SIG-M5 treated with dmso at 0.1 percent for 504 hours (cell line): ENCODE measurements around the gene SH3RF2.
"Not testable (repeated sequence)": the region's sequence is repeated elsewhere in the genome, so short reads cannot be mapped to it uniquely, and the experiment has no call there.

Experiments used
- DNase-seq: peaks from one replicate; lab custom pipeline; 2025; ENCODE audit not compliant: unreplicated experiment; lab: John Stamatoyannopoulos, UW

The SH3RF2 gene

DNA sequence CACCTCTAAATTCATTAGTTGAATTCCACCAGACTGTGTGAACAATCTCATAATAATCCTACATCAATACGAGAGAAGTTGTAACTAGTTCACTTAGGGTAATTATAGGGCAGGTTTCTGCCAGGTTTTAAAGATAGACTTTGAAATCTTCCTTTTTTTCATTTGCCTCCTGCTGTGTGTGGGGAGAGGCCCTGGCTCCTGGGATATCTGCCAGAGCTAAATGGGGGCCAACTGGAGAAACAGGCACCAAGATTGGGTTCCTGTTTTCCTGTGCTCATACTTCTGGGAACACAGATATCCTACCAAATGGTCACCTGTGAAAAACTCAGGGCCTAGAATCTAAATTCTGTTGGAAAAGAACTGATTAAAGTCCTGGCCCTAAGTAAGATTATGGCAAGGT, 42.3 kb downstream of the SH3RF2 start:
- DNase-seq = no peak

DNA sequence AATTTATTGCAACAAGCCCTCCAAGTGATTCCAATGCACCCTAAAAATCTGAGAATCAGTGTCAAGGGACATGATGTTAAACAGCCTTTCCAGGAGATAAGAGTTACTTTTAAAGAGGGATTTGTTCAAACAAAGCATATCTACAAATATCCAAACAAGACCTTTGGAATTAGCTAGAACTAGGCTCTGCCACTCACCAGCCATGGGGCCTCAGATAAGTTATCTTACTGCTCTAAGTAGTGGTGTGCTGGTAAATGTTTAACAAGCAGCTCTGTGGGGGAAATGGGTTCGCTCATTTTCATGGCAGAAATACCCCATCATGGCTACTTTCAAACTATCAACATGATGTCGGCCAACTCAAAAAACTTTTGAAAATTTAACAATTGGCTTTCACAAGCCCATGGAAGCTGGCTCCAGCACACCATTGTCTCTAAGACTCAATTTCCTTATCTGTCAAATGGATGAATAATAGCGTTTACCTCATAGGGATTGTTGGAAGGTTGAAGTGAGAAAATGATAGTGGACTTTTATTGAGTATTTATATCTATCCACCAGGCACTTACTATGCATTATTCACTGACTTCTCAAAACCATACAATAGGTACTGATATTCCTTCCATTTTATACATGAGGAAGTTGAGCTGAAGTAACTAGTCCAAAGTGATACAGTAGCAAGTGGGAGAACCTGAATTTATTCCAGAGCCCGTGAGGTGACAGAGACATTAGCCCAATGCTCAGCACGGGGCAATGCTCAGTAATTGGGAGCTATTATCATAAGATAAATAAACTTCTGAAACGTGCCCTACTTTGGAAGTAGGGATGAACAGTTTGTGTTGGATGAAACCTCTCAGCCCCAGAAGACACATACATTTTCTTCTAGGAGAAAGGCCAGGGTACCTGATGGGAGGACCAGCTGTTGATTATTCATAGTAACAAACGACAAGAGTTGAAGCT, 43.2 kb downstream of the SH3RF2 start:
- DNase-seq = no peak

- no peak for DNase-seq
These were observed 43.9 kb downstream of the SH3RF2 start for GRCh38 chr5:145980259-145980658.

- no peak for DNase-seq
These were observed 44.3 kb downstream of the SH3RF2 start for GRCh38 chr5:145980718-145981117.

DNA sequence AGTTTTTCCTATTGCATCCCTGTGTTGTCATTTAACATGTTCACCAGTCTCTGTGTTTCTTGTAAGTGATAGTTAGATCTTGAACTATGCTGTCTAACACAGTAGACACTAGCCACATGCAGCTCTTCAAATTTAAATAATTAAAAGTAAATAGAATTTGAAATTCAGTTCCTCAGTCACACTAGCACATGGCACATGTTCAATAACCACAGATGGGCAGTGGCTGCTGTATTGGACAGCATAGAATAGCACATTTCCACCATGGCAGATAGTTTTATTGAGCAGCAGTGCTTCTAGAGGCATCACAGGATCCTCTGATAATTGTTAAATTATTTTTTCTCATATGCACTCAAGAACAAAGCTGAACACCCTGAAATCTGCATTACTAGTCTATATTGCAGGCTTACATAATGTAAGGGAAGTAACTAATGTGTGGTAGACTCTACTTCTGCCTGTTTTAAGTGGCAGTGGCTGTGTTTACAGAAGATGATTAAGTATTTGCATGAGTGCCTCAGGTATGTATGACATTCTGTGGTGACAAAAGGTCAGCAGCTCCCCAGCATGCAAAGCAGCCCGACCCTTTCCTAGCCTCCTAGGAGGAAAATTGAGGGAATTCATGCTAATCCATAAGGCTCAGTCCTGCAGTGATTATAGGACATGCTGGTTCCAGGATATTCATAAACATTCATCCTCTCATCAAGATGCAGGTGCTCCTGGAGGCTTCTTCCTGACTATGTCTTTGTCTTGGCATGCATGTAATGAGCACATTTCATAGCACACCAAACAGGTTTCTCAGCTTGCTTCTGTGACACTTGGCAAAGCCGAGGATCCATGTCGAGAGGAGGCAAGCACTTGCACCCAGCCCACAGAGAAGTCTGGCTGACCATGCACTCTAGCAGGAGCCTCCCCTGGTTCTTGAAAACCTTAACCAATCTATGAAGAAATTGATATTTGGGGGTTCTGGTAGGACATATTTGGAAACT, 45.5 kb downstream of the SH3RF2 start:
- peak; percentile 69 for DNase-seq

GRCh38 chr5:145982572-145983318, 46.4 kb downstream of the SH3RF2 start:
- DNase-seq = no peak

DNA sequence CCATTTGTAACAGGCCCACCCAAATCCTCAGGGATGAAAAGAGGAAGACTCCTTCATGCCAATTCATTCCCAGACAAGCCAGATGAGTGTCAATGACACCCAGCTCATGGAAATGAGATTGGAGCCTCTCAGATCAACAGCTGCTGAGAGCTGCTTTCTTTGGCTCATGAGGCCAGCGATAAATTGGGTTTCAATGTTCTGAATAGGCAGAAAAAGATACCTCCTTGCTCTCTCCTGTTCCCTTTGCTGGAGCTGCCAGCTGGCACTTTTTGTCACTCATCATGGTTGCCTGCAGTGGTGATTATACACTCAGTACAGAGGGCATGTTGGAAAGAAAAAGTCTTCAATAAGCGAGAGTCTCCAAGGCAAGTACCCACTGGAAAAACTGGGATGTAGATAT, 47.1 kb downstream of the SH3RF2 start:
- DNase-seq = no peak

GRCh38 chr5:145984072-145984471, 47.7 kb downstream of the SH3RF2 start:
- peak; percentile 96 for DNase-seq

GRCh38 chr5:145987856-145988255, 51.5 kb downstream of the SH3RF2 start:
- no peak for DNase-seq

- no peak for DNase-seq
These were observed 52.6 kb downstream of the SH3RF2 start for GRCh38 chr5:145988993-145989392.

DNA sequence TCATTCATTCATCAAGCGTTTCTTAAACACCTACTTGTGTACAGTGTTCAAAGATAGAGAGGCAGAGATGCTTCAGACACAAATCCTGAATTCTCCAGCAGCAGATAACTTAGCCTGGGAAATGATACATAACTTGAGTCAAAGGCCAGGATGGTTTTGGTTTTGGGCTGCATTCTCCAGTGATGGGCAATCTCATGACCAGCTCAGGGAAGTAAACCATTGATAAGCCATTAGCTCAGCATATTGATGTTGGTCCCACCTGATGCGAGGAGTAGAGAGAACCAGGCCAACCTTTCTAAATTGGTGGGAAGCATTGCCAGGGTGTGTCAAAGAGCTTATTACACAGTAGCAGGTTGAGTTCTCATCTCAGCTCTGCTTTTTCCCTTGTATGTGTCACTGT, 53.0 kb downstream of the SH3RF2 start:
- no peak for DNase-seq

- no peak for DNase-seq
These were observed 53.8 kb downstream of the SH3RF2 start for GRCh38 chr5:145990170-145990569.

DNA sequence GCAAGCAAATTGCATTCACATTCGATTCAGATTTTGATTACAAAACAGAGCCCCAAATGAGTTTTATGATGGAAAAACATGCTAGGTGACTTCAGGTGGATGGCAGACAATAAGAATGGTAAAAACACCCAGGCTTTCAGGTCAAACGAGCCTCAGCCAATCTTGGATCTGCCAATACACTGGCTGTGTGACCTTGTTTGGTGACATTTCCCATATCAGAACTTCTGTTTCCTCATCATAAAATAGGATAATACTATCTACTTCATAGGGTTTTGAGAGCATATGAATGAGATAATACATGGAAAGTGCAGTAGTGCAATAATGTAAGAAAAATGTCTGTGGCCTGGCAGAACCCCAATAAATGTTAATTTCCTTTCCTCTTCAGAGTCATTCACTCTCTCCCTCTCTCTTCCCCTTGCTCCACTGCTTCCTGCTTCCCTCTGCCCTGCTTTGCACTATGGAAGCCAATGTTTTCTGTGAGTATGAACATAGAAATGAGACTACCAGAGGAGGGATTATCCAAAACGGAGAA, 54.7 kb downstream of the SH3RF2 start:
- no peak for DNase-seq

DNA sequence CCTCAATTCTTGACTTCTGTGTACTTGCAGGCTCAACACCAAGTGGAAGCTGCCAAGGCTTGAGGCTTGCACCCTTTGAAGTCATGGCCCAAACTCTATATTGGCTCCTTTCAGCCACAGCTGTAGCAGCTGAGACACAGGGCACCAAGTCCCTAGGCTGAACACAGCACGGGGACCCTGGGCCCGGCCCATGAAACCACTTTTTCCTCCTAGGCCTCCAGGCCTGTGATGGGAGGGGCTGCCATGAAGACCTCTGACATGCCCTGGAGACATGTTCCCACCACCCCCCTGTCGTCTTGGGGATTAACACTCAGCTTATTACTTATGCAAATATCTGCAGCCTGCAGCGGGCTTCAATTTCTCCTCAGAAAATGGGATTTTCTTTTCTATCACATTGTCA, 57.2 kb downstream of the SH3RF2 start:
- DNase-seq = not testable (repeated sequence)

DNA sequence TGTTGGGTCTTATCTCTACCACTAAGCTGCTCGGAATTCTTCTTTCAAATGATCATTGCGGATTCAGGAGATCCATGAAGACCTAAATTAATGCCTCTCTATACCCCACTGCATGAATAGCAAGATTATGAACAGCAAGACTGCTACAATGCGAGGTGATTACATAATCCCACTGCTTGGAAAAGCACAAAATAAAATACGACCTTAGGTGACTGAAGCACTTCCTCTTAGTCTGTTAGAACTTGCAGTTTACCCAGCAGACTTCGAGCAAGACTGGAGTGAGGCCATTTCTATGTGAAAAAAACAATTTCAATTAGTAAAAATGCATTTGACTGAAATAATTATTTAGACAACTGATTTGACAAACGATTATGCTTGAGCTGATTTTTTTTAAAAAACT, 59.8 kb downstream of the SH3RF2 start:
- peak; percentile 64 for DNase-seq

DNA sequence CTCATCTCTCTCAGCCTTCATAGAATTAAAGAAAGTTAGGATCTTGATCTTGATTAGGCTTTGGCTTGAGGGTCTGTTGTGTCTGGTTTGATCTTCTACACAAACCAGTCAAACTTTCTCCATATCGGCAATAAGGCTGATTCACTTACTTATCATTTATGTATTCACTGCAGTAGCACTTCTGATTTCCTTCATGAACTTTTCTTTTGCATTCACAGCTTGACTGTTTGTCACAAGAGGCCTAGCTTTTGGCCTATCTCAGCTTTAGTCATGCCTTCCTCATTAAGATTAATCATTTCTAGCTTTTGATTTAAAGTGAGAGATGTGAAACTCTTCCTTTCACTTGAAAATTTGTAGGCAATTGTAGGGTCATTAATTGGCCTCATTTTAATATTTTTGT, 62.8 kb downstream of the SH3RF2 start:
- DNase-seq = no peak

GRCh38 chr5:146000072-146000471, 63.7 kb downstream of the SH3RF2 start:
- DNase-seq = no peak

DNA sequence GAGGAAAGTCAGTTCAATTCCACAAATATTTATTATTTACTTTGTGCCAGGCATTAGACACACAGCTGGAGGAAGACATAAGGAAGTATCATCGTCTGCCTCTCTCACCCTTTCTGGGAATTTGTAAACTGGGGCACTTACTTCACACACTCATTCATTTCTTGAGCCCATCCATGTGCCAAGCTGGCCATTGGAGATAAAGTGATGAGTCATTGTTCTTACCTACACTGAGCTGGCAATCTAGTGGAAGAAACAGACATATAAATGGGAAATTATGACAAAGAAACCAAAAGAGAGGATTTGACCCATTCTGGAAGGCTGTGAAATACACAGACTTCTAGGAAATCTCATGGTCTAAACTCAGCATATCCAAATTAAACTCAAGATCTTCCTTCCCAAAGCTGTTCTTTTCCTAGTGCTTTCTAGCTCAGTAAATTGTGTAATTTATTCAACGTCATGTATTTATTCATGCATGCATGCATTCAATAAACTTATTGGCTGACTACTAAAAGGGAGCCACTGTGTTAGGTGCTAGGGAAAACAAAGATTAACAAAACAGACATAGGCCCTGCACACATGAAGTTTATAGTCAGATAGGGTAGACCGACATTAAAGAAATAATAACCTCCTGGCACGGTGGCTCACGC, 65.3 kb downstream of the SH3RF2 start:
- no peak for DNase-seq

DNA sequence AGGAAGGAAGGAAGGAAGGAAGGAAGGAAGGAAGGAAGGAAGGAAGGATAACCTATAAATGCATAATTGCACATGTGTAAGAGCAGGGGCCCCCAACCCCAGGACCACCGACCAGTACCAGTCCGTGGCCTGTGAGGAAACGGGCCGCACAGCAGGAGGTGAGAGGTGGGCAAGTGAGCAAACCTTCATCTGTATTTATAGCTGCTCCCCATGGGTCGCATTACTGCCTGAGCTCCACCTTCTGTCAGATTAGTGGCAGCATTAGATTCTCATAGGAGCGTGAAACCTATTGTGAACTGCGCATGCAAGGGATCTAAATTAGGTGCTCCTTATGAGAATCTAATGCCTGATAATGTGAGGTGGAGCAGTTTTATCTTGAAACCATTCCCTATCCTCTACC, 66.1 kb downstream of the SH3RF2 start:
- DNase-seq = no peak

DNA sequence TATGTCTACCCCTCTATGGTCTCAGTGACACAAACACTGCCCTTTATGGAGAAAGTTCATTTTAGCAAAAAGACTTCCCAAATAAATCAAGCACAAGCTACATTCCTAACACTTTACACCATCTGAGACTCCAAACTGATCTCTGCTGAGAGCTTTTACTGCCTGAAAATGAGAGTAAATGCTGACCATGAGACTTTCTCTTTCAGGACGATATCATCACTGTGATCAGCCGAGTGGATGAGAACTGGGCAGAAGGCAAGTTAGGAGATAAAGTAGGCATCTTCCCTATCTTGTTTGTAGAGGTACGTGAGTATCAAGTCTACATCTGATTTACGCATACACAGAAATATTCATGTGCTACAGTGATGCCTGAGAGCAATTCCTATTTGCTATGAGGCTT, 67.5 kb downstream of the SH3RF2 start:
- no peak for DNase-seq
